Suppressor macrophage treated with lipopolysaccharide for 1 hour (primary cell): ENCODE measurements around the gene CLCF1.
"Not testable (repeated sequence)": the region's sequence is repeated elsewhere in the genome, so short reads cannot be mapped to it uniquely, and the experiment has no call there.

Experiments used
- DNase-seq, 3 donors: peaks; one replicate each; pipeline ENCODE4 v3.0.0-alpha.2; 2020 to 2022

CLCF1 gene

GRCh38 chr11:67408437-67409200 lies 35.2 kb upstream of the CLCF1 start:
- no peak for DNase-seq

GRCh38 chr11:67407688-67408163 lies 34.3 kb upstream of the CLCF1 start:
- DNase-seq = no peak

DNA sequence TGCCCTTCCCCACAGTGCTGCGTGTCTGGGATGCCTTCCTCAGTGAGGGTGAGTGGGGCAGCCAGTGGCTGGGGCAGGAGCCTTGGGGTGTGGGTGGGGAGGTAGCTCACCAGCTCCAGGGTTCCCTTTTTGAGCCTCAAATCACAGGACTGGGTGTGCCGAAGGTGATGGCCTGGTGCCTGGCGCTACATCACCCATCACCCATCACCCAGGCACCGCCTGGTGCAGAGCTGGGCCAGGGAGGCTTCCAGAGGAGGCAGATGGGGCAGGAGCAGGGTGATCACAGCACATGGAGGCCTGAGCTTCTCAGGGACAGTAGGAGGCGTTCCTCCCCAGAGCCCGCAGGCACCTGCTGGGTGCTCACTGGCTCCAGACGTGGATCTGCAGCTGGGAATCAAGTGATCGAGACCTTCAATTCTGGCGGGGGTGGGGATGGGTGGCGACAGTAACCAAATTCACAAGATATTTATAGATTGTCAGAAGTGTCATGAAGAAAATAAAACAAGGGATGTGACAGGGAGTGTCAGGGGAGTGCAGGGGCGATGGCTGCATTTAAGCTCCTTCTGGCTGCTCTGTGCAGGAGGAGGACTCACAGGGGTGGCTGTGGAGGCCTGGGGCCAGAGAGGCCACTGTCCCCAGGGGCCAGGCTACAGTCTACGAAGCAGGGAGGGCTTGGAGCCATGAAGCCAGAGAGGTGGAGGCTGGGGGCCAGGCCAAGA lies 33.7 kb upstream of the CLCF1 start:
- DNase-seq = no peak

- DNase-seq = no peak
These were observed 33.1 kb upstream of the CLCF1 start for GRCh38 chr11:67406420-67406968.

GRCh38 chr11:67405688-67406339 lies 32.4 kb upstream of the CLCF1 start:
- no peak for DNase-seq

GRCh38 chr11:67405196-67405567 lies 31.8 kb upstream of the CLCF1 start:
- no peak for DNase-seq

GRCh38 chr11:67404515-67405195 lies 31.3 kb upstream of the CLCF1 start:
- peak; percentile 68 to 78 (median 76) for DNase-seq

- DNase-seq = not testable (repeated sequence)
These were observed 29.7 kb upstream of the CLCF1 start for GRCh38 chr11:67403085-67403484.

DNA sequence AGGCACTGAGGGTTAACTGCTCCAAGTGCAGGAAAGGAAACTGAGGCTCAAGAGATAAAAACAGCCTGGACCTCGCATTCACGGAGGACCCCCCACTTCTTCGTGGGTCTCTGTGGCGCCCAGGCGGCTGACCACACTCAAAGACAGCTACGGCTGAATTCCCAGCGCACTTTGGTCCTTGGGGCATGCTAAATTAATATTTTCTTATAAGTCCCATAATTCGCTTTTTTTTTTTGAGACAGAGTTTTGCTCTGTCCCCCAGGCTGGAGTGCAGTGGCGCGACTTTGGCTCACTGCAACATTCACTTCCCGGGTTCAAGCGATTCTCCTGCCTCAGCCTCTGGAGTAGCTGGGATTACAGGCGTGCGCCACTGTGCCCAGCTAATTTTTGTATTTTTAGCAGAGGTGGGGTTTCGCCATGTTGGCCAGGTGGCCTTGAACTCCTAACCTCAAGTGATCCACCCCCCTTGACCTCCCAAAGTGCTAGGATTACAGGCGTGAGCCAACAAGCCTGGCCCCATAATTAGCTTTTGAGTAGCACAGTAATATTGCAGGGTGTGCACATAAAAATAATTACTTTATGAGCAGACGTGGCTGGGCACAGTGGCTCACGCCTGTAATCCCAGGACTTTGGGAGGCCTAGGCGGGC lies 28.9 kb upstream of the CLCF1 start:
- DNase-seq = not testable (repeated sequence)

DNA sequence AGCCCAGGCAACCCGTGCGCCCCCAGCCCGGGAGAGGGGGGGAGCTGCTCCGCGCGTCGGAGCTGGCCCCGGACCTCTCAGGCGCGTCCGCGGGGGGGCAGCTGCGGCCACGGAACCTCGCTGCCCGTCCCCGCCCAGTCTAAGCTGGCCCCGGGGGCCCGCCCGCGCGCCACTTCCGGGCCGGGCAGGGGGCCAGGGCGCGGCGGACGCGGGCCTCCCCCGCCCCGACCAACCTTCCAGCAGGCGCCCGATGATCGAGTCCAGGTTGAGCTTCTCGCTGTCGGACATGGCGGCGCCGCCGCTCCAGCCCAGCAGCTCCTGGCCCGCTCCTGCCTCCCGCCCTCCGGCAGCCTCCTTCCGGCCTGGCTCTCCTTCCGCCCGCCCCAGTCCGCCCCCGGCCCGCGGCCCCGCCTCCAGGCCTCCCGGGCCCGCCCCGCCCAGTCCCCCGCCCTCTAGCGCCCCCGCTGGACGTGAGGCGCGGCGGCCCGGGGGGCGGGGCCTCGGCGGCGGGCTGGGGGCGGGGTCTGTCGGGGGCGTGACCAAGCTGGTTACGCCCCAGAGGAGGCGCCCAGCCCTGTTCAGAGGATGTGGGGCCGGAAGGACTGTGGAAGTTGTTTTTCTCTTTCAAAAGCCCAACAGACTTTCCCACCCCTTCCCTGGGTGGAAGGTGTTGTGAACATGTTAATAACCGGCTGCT lies 28.2 kb upstream of the CLCF1 start, which contains the start of gene PPP1CA:
PPP1CA (minus strand) TSS at position 364 of the 697 bp plus-strand sequence; CDS start at position 288, 76 bp downstream.
- DNase-seq = peak; percentile 91 to 98 (median 96)

GRCh38 chr11:67400942-67401494 lies 27.6 kb upstream of the CLCF1 start:
- DNase-seq = no peak

- DNase-seq = no peak
These were observed 27.0 kb upstream of the CLCF1 start for GRCh38 chr11:67400251-67400941.

DNA sequence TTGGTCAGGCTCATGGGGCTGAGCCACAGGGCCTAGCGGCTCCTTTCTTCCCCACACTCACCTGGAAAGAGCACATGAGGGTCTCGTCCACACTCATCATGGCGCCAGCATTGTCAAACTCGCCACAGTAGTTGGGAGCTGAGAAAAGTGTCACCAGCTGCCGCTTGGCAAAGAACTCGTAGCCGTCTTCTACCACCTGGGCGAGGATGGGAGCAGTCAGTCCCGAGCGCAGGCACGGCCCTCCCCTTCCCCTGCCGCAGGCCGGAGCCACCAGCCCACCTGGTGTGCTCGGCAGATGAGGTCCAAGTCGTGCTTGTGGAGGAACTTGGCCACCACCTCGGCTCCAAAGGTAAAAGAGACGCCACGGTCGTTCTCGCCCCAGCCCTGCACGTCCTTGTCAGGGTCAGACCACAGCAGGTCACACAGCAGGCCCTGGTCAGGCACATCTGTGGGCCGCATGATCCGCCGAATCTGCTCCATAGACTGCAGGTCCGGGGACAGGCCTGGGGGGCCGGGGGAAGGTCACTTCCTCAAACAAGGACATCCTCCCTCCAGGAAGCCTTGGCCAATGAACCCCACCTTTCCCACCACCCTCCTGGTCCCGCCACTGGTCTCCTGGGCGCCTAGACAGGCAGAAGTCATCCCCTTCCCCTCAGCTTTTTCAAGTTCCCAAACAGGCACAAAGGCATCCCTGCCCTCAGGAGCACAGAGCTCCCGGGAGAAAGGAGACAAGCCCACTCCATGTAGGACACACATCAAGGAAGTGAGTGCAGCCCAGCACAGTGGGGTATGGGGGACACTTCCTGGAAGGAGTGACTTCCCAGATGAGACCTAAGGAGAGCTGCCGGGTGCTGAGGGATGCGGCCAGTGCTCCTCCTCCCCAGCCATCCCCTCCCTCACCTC lies 25.5 kb upstream of the CLCF1 start:
- DNase-seq = no peak

- no peak for DNase-seq
These were observed 24.7 kb upstream of the CLCF1 start for GRCh38 chr11:67397986-67398660.

- no peak for DNase-seq
These were observed 24.1 kb upstream of the CLCF1 start for GRCh38 chr11:67397536-67397935.

DNA sequence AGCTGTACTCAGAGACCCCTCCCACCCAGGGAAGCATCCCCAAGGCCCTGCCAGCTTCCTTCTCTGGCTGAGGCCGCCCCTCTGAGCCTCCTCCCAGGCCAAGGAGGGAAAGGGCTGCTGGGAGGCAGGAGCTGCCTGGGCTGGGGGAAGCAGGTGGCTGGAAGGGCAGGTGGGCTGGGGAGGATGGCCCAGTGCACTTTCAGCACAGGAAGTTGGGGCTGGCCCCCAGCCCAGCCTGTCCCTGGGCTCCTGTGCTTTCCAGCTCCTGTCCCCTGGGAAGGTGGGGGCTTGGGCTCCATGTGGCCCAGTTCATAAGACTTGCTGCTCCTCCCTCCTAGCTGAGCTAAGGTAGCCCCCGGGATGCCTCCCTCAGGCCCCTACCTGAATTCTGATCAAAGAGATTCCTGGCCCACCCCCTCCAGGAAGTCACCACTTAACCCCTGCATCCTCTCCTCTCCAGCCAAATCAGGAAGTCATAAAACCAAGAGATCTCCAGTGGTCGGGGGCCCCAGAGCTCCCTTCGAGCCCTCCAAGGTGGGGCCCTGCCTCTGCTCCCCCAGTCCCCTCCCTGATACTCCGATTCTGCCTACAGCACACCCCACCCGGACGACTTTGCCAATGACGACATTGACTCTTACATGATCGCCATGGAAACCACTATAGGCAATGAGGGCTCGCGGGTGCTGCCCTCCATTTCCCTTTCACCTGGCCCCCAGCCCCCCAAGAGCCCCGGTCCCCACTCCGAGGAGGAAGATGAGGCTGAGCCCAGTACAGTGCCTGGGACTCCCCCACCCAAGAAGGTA lies 23.4 kb upstream of the CLCF1 start:
- DNase-seq = no peak

- DNase-seq = no peak
These were observed 22.8 kb upstream of the CLCF1 start for GRCh38 chr11:67396259-67396581.
